ENCODE measurements around the gene SYNE1. TPM values are rescaled to one million over a fixed set of nuclear protein-coding genes. Genes with fewer than 3 reads are reported as not detected.

Gene SYNE1
- total RNA-seq, 1 experiment from 2014 or later: 23.0 TPM

DNA sequence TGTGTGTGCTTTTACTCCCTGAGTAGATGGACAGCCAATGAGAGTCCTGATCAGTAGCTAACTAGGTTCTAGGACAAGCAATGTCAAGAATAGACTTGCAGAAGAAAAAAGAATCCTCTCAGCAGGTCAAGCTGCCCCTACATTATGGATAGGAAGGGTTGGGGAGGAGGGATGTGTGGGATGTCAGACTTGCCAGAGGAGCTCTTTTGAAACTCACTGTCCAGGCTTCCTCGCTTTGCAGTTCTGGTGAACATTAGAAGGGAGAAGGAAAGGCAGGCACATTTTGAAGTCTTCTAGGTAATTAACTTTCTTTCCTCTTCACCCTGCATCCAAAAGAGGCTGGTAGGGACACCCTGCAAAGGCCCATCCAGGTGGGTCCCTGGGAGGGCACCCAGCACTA lies 48.7 kb downstream of the SYNE1 start:
- no peak overlapping the region for H3K4me3 Mint-ChIP-seq (ENCODE audit: unreplicated experiment)

DNA sequence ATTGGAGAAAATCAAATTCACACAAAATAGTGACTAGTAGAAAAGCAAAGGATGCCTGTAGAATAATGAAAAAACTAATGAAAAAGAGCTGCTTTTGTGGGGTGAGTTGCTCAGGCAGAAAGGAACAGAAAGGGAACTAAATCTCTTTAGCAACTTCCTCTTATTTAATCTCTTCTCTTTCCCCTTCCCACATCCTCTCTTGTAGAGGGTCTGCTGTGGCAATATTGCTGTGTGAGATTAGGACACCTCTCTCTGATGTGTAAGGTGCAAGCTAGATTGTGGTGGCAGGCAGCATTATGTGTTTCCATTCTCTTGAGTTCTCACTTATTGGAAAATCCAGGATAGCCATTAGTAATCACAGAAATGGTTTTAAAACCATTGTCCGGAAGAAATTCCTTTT lies 49.7 kb downstream of the SYNE1 start:
- H3K27ac Mint-ChIP-seq (ENCODE audit: unreplicated experiment): no peak overlapping the region
- intact Hi-C loops (cut with micrococcal nuclease; ENCODE audit: unreplicated experiment): no loop called here
- no TSS peak for BruUV-seq (replicated peaks)
- H3K27me3 ChIP-seq (replicated peaks; ENCODE audit: control insufficient read depth, insufficient read depth, low read length): no peaks in the 10 kb centered on the region
- TF ChIP-seq, protein P1, sequence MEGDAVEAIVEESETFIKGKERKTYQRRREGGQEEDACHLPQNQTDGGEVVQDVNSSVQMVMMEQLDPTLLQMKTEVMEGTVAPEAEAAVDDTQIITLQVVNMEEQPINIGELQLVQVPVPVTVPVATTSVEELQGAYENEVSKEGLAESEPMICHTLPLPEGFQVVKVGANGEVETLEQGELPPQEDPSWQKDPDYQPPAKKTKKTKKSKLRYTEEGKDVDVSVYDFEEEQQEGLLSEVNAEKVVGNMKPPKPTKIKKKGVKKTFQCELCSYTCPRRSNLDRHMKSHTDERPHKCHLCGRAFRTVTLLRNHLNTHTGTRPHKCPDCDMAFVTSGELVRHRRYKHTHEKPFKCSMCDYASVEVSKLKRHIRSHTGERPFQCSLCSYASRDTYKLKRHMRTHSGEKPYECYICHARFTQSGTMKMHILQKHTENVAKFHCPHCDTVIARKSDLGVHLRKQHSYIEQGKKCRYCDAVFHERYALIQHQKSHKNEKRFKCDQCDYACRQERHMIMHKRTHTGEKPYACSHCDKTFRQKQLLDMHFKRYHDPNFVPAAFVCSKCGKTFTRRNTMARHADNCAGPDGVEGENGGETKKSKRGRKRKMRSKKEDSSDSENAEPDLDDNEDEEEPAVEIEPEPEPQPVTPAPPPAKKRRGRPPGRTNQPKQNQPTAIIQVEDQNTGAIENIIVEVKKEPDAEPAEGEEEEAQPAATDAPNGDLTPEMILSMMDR (IDR thresholded peaks at IDR 0.05; ENCODE audit: insufficient read depth in 1 of 2, low read depth in 1 of 2, low read length in 1 of 2, severe bottlenecking in 1 of 2, unreplicated experiment in 1 of 2): no peak
- H3K4me3 Mint-ChIP-seq (ENCODE audit: unreplicated experiment): no peak overlapping the region
- no peaks in the 10 kb centered on the region for H3K9me3 Mint-ChIP-seq (ENCODE audit: unreplicated experiment)
- DNase-seq: no peak
- no peaks in the 10 kb centered on the region for H3K27me3 Mint-ChIP-seq (ENCODE audit: insufficient read depth, unreplicated experiment)
- H3K36me3 Mint-ChIP-seq (ENCODE audit: insufficient read depth, unreplicated experiment): no peaks in the 10 kb centered on the region
- CTCF ChIA-PET: no interaction called here
- no peaks in the 10 kb centered on the region for H3K36me3 ChIP-seq (ENCODE audit: control insufficient read depth, insufficient read depth, low read length)
- no peaks in the 10 kb centered on the region for H3K9me3 ChIP-seq
- POLR2A ChIA-PET: no interaction called here
- H3K4me1 Mint-ChIP-seq (ENCODE audit: low read depth, unreplicated experiment): no peaks in the 10 kb centered on the region
- no peaks in the 10 kb centered on the region for H3K4me1 ChIP-seq
- H3K4me3 ChIP-seq (ENCODE audit: low read depth, low read length): no peak overlapping the region

More for the DNA sequence above, 48.7 kb downstream of the SYNE1 start:
- Mint-ChIP-seq H3K9me3 (ENCODE audit: unreplicated experiment) (no peaks in the 10 kb centered on the region), H3K36me3 (ENCODE audit: insufficient read depth, unreplicated experiment) (no peaks in the 10 kb centered on the region), H3K27me3 (ENCODE audit: insufficient read depth, unreplicated experiment) (no peaks in the 10 kb centered on the region), H3K27ac (ENCODE audit: unreplicated experiment) (no peak overlapping the region), H3K4me1 (ENCODE audit: low read depth, unreplicated experiment) (no peaks in the 10 kb centered on the region)
- Histone ChIP-seq H3K4me1 (peaks cover 5% of the 10 kb centered on the region; the same call in 1 of the 2 replicates), H3K27me3 (replicated peaks; ENCODE audit: control insufficient read depth, insufficient read depth, low read length) (no peaks in the 10 kb centered on the region), H3K4me3 (ENCODE audit: low read depth, low read length) (no peak overlapping the region), H3K9me3 (0 out of 2 replicates have a peak, but pooled peaks cover 3% of the 10 kb centered on the region), H3K36me3 (ENCODE audit: control insufficient read depth, insufficient read depth, low read length) (no peaks in the 10 kb centered on the region)
- no peak for DNase-seq
- no TSS peak for BruUV-seq (replicated peaks)
- POLR2A ChIA-PET: no interaction called here
- intact Hi-C loops (cut with micrococcal nuclease; ENCODE audit: unreplicated experiment): no loop called here
- CTCF ChIA-PET: no interaction called here
- TF ChIP-seq, protein P1 (IDR thresholded peaks at IDR 0.05; ENCODE audit: insufficient read depth in 1 of 2, low read depth in 1 of 2, low read length in 1 of 2, severe bottlenecking in 1 of 2, unreplicated experiment in 1 of 2): no peak

DNA sequence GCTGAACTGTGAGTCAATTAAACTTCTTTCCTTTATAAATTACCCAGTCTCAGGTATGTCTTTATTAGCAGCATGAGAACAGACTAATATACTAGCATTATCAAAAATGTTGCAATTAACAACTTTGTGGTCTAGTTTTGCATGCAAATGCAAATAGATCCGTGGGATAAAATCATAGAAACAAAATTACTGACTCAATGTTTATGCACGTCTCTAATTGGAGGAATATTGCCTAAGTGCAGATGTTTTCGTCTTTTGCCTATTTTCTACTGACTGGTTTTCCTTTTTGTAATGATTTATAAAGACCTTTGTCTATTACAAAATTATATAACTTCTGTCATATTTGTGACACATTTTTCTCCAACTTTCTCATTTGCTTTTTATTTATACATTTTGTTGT lies 51.9 kb downstream of the SYNE1 start:
- ChIA-PET POLR2A (no interaction called here), CTCF (no interaction called here)
- H3K27ac Mint-ChIP-seq (ENCODE audit: unreplicated experiment): no peak overlapping the region
- Histone ChIP-seq H3K4me1 (no peaks in the 10 kb centered on the region), H3K36me3 (ENCODE audit: control insufficient read depth, insufficient read depth, low read length) (no peaks in the 10 kb centered on the region), H3K9me3 (no peaks in the 10 kb centered on the region), H3K4me3 (ENCODE audit: low read depth, low read length) (no peak overlapping the region), H3K27me3 (replicated peaks; ENCODE audit: control insufficient read depth, insufficient read depth, low read length) (no peaks in the 10 kb centered on the region)
- no peaks in the 10 kb centered on the region for H3K4me1 Mint-ChIP-seq (ENCODE audit: low read depth, unreplicated experiment)
- H3K27me3 Mint-ChIP-seq (ENCODE audit: insufficient read depth, unreplicated experiment): no peaks in the 10 kb centered on the region
- no peaks in the 10 kb centered on the region for H3K36me3 Mint-ChIP-seq (ENCODE audit: insufficient read depth, unreplicated experiment)
- TF ChIP-seq, protein P1 (IDR thresholded peaks at IDR 0.05; ENCODE audit: insufficient read depth in 1 of 2, low read depth in 1 of 2, low read length in 1 of 2, severe bottlenecking in 1 of 2, unreplicated experiment in 1 of 2): no peak
- intact Hi-C loops (cut with micrococcal nuclease; ENCODE audit: unreplicated experiment): no loop called here
- H3K9me3 Mint-ChIP-seq (ENCODE audit: unreplicated experiment): no peaks in the 10 kb centered on the region
- H3K4me3 Mint-ChIP-seq (ENCODE audit: unreplicated experiment): no peak overlapping the region
- DNase-seq: no peak
- no TSS peak for BruUV-seq (replicated peaks)

All from Caco-2 (cell line).